IMR-90 (cell line): ENCODE data around the gene NUP98. TPM values are rescaled to one million over a fixed set of nuclear protein-coding genes. Genes with fewer than 3 reads are reported as not detected.

Source experiments
- ATAC-seq: fragments of 200-7000 bp; cut with Tn5 transposase; 2 replicates; pipeline ENCODE4 v1.9.1; 2020; ENCODE audit warnings: low read depth, mild to moderate bottlenecking, moderate library complexity
- BruUV-seq: library from RNA; stranded (reverse); fragments of 400-500 nt; replicated peaks from 2 replicates; lab custom pipeline; 2021; lab: Mats Ljungman, UMichigan
- CTCF ChIA-PET: fragments of 300-600 bp; formaldehyde crosslinking; extraction: SDS; loops from one replicate; lab custom pipeline; 2021; ENCODE audit warnings: antibody characterized with exemption; lab: Yijun Ruan, JAX
- POLR2A ChIA-PET: fragments of 300-600 bp; sonication (Branson Sonifier 250); formaldehyde crosslinking; loops from one replicate; lab custom pipeline; 2022; ENCODE audit warnings: antibody characterized with exemption; ENCODE audit not compliant: unreplicated experiment; lab: Charles Lee
- DNase-seq: peaks from one replicate; pipeline ENCODE4 v3.0.0; 2013
- H2AFZ ChIP-seq: replicated peaks from 2 replicates; pipeline ENCODE3; 2013; ENCODE audit warnings: low read length, mild to moderate bottlenecking; ENCODE audit not compliant: poor library complexity
- H2AK5ac ChIP-seq: 2 replicates; pipeline ENCODE4 v1.6.1; 2013; ENCODE audit warnings: low read depth, low read length, inconsistent platforms
- H2AK9ac ChIP-seq: replicated peaks from 2 replicates; pipeline ENCODE3; 2013; ENCODE audit warnings: mild to moderate bottlenecking, low read depth, low read length, moderate library complexity; ENCODE audit not compliant: poor library complexity
- H2BK120ac ChIP-seq: 2 replicates; pipeline ENCODE4 v1.6.1; 2013; ENCODE audit warnings: low read depth, low read length, inconsistent platforms
- H2BK15ac ChIP-seq: 3 replicates; pipeline ENCODE4 v1.6.1; 2013; ENCODE audit warnings: low read depth, low read length, inconsistent platforms
- H2BK20ac ChIP-seq: 2 replicates; pipeline ENCODE4 v1.6.1; 2013; ENCODE audit warnings: low read depth, mild to moderate bottlenecking, inconsistent platforms, low read length, moderate library complexity
- H2BK5ac ChIP-seq: 2 replicates; pipeline ENCODE4 v1.6.1; 2013; ENCODE audit warnings: mild to moderate bottlenecking, low read depth, low read length, inconsistent platforms; ENCODE audit not compliant: poor library complexity, severe bottlenecking
- H3K14ac ChIP-seq: replicated peaks from 2 replicates; pipeline ENCODE4 v1.6.1; 2013; ENCODE audit warnings: low read depth, low read length, inconsistent platforms
- H3K18ac ChIP-seq: 2 replicates; pipeline ENCODE4 v1.6.1; 2013; ENCODE audit warnings: low read depth, low read length, control low read depth
- H3K23ac ChIP-seq: 2 replicates; pipeline ENCODE4 v1.6.1; 2013; ENCODE audit warnings: low read depth, low read length, inconsistent platforms
- H3K27ac ChIP-seq: 2 replicates; pipeline ENCODE4 v1.5.1; 2013; ENCODE audit warnings: mild to moderate bottlenecking, control low read depth, low read length; ENCODE audit not compliant: insufficient read depth
- H3K27me3 ChIP-seq: 2 replicates; pipeline ENCODE4 v1.6.1; 2013; ENCODE audit warnings: low read length; ENCODE audit not compliant: control insufficient read depth, insufficient read depth
- H3K36me3 ChIP-seq: 2 replicates; pipeline ENCODE4 v1.6.1; 2013; ENCODE audit warnings: low read length, mixed read lengths; ENCODE audit not compliant: control insufficient read depth, insufficient read depth
- H3K4ac ChIP-seq: 2 replicates; pipeline ENCODE4 v1.6.1; 2013; ENCODE audit warnings: low read depth, low read length, inconsistent platforms
- H3K4me1 ChIP-seq: 2 replicates; pipeline ENCODE4 v1.6.1; 2013; ENCODE audit warnings: low read length, mixed read lengths; ENCODE audit not compliant: control insufficient read depth, insufficient read depth
- H3K4me2 ChIP-seq: 2 replicates; pipeline ENCODE4 v1.6.1; 2013; ENCODE audit warnings: low read depth, mild to moderate bottlenecking, control low read depth, low read length, moderate library complexity
- H3K4me3 ChIP-seq: 2 replicates; pipeline ENCODE4 v1.5.1; 2013; ENCODE audit warnings: low read depth, mild to moderate bottlenecking, control low read depth, low read length, moderate library complexity; ENCODE audit not compliant: insufficient read depth
- H3K56ac ChIP-seq: 2 replicates; pipeline ENCODE4 v1.6.1; 2013; ENCODE audit warnings: low read length, inconsistent platforms; ENCODE audit not compliant: insufficient read depth; ENCODE audit errors: extremely low read depth
- H3K79me1 ChIP-seq, 2 experiments: 2 replicates each; pipeline ENCODE4 v1.6.1; 2013; ENCODE audit warnings: low read length in 2 of 2, inconsistent platforms in 1 of 2, low read depth in 1 of 2
- H3K9ac ChIP-seq: 2 replicates; pipeline ENCODE4 v1.6.1; 2013; ENCODE audit warnings: low read depth, low read length, control low read depth
- H3K9me1 ChIP-seq: 2 replicates; pipeline ENCODE4 v1.6.1; 2013; ENCODE audit warnings: low read length, inconsistent platforms; ENCODE audit not compliant: insufficient read depth
- H3K9me3 ChIP-seq: 2 replicates; pipeline ENCODE4 v1.6.1; 2013; ENCODE audit warnings: low read length; ENCODE audit not compliant: control insufficient read depth, insufficient read depth
- H4K20me1 ChIP-seq: 2 replicates; pipeline ENCODE4 v1.6.1; 2013; ENCODE audit warnings: low read length, inconsistent platforms; ENCODE audit not compliant: insufficient read depth
- H4K5ac ChIP-seq: 2 replicates; pipeline ENCODE4 v1.6.1; 2013; ENCODE audit warnings: mild to moderate bottlenecking, low read depth, low read length, control low read depth
- H4K8ac ChIP-seq, 2 experiments: 2 replicates each; pipeline ENCODE4 v1.6.1; 2013; ENCODE audit warnings: low read depth in 2 of 2, low read length in 2 of 2, control low read depth in 1 of 2, inconsistent platforms in 1 of 2
- H4K91ac ChIP-seq: 2 replicates; pipeline ENCODE4 v1.6.1; 2013; ENCODE audit warnings: low read depth, low read length, inconsistent platforms; ENCODE audit not compliant: insufficient read depth
- BHLHE40 ChIP-seq: fragments of 150-350 bp; IDR thresholded peaks from 2 replicates; pipeline ENCODE4 v1.6.1; 2016; ENCODE audit warnings: mild to moderate bottlenecking, low read depth, low read length
- CHD1 ChIP-seq: IDR thresholded peaks from 2 replicates; pipeline ENCODE4 v1.6.1; 2012; ENCODE audit warnings: low read depth, low read length, improper control_type of control experiment
- CTCF ChIP-seq: conservative IDR thresholded peaks from 2 replicates; pipeline ENCODE4 v1.5.1; 2012; ENCODE audit warnings: mild to moderate bottlenecking, low read depth, low read length, improper control_type of control experiment
- ELK1 ChIP-seq: fragments of 150-350 bp; IDR thresholded peaks from 2 replicates; pipeline ENCODE4 v1.6.1; 2016; ENCODE audit warnings: low read depth, mild to moderate bottlenecking, low read length, moderate library complexity, borderline replicate concordance
- FOS ChIP-seq: fragments of 150-350 bp; IDR thresholded peaks from 2 replicates; pipeline ENCODE4 v1.6.1; 2016; ENCODE audit warnings: low read depth, low read length
- MAFK ChIP-seq: IDR thresholded peaks from 2 replicates; pipeline ENCODE4 v1.6.1; 2012; ENCODE audit warnings: low read depth, low read length, improper control_type of control experiment
- MAZ ChIP-seq: IDR thresholded peaks from 2 replicates; pipeline ENCODE4 v1.6.1; 2012; ENCODE audit warnings: low read depth, mild to moderate bottlenecking, low read length, improper control_type of control experiment, moderate library complexity, borderline replicate concordance
- MXI1 ChIP-seq: IDR thresholded peaks from 2 replicates; pipeline ENCODE4 v1.6.1; 2012; ENCODE audit warnings: low read depth, mild to moderate bottlenecking, low read length, moderate library complexity, borderline replicate concordance
- NFE2L2 ChIP-seq: fragments of 150-350 bp; IDR thresholded peaks from 2 replicates; pipeline ENCODE4 v1.6.1; 2016; ENCODE audit warnings: low read depth, mild to moderate bottlenecking, low read length
- RAD21 ChIP-seq: IDR thresholded peaks from 2 replicates; pipeline ENCODE4 v1.6.1; 2012; ENCODE audit warnings: low read length, improper control_type of control experiment
- RCOR1 ChIP-seq: IDR thresholded peaks from 2 replicates; pipeline ENCODE4 v1.6.1; 2012; ENCODE audit warnings: mild to moderate bottlenecking, low read length, improper control_type of control experiment; ENCODE audit not compliant: insufficient replicate concordance
- RFX5 ChIP-seq: IDR thresholded peaks from 2 replicates; pipeline ENCODE4 v1.8.0; 2012; ENCODE audit warnings: low read depth, mild to moderate bottlenecking, low read length, moderate library complexity
- USF2 ChIP-seq: fragments of 150-350 bp; IDR thresholded peaks from 2 replicates; pipeline ENCODE4 v1.6.1; 2017; ENCODE audit warnings: mild to moderate bottlenecking, antibody characterized with exemption, low read length, low read depth
- WGBS, 2 experiments: methylation state at CpG; one replicate each; pipeline versions ENCODE4 v1.1.5 to v1.1.7; 2013; ENCODE audit warnings: missing lambda C conversion rate in 2 of 2; ENCODE audit not compliant: insufficient read length in 1 of 2; ENCODE audit errors: extremely low coverage in 2 of 2; 5-methylcytosine and 5-hydroxymethylcytosine counted together
- dilution Hi-C: fragments of 300-500 bp; cut with HindIII; formaldehyde crosslinking; loops from one replicate; pipeline ENCODE4 v1.14.3; 2018; ENCODE audit warnings: low sequenced_read_pairs; ENCODE audit not compliant: unreplicated experiment
- in situ Hi-C: fragments of 300-500 bp; cut with MboI; formaldehyde crosslinking; loops from 3 replicates; pipeline ENCODE4 v1.14.3; 2019; ENCODE audit warnings: low sequenced_read_pairs, inconsistent platforms, mixed read lengths
- intact Hi-C: fragments of 100-400 bp; cut with micrococcal nuclease; formaldehyde crosslinking; loops from 2 replicates; pipeline ENCODE4 v1.10.0; 2022
- polyA plus RNA-seq, 3 experiments: library from polyadenylated mRNA; depleted of rRNA; stranded (reverse); fragments of >200 nt; gene quantifications; 2 replicates each; pipeline ENCODE4 v1.2.3, GENCODE V29; 2012; ENCODE audit warnings: low replicate concordance in 1 of 3
- total RNA-seq: library from RNA; depleted of rRNA; stranded (reverse); fragments of >200 nt; gene quantifications from 2 replicates; pipeline ENCODE4 v1.2.3, GENCODE V29; 2012

Gene NUP98
- total and polyA plus RNA-seq, 2 of the 4 experiments (the other 2 are of a cell fraction) = 103 to 138 TPM

- CTCF ChIA-PET = interaction anchor here (0.6 kb wide), 1 partner anchor 65 kb away, joined by 3 read pairs; no protein-coding TSS in a partner anchor
- Histone ChIP-seq H3K27ac (no peak overlapping the region), H2AFZ (no peak overlapping the region), H3K9ac (no peak overlapping the region), H3K18ac (no peak overlapping the region), H3K9me3 (no peaks in the 10 kb centered on the region), H3K14ac (no peak overlapping the region), H2AK5ac (no peak overlapping the region), H4K20me1 (peaks cover 5% of the 10 kb centered on the region; the same call in 1 of the 2 replicates), H3K4me1 (peaks cover 6% of the 10 kb centered on the region; the same call in 1 of the 2 replicates), H2BK15ac (no peak overlapping the region), H3K56ac (no peak overlapping the region), H2BK5ac (no peak overlapping the region), H2AK9ac (no peak overlapping the region), H2BK120ac (no peak overlapping the region), H3K9me1 (peaks cover 3% of the 10 kb centered on the region; the same call in 1 of the 2 replicates), H3K4ac (no peak overlapping the region), H4K5ac (no peak overlapping the region), H2BK20ac (no peak overlapping the region), H3K79me1 (peaks cover 20% of the 10 kb centered on the region in 2 experiments), H3K36me3 (peaks cover 53% of the 10 kb centered on the region), H4K91ac (no peak overlapping the region), H3K23ac (no peak overlapping the region), H3K4me3 (no peak overlapping the region), H3K27me3 (no peaks in the 10 kb centered on the region), H4K8ac (no peak overlapping the region), H3K4me2 (no peak overlapping the region)
- ATAC-seq (no peak), DNase-seq (no peak)
- intact Hi-C loops (loop anchor here (10.0 kb wide), 1 partner anchor 374 kb away; no protein-coding TSS in a partner anchor), dilution Hi-C loops (no loop called here), in situ Hi-C loops (no loop called here)
- POLR2A ChIA-PET = no interaction called here
- TF ChIP-seq NFE2L2 (no peak), RCOR1 (no peak), MXI1 (no peak), CTCF (no peak), RFX5 (no peak), MAZ (no peak), ELK1 (no peak), FOS (no peak), MAFK (no peak), BHLHE40 (no peak), CHD1 (no peak), USF2 (no peak), RAD21 (no peak)
- WGBS, 2 experiments = no CpG with 5 or more reads among the region's 2 CpGs
- BruUV-seq = no TSS peak
Observed at GRCh38 chr11:3700910-3701309, 96.4 kb downstream of the NUP98 start.
